Psoas muscle (tissue), 8 donors: ENCODE results near the gene MTMR3. TPM values are rescaled to one million over a fixed set of nuclear protein-coding genes. Genes with fewer than 3 reads are reported as not detected.

ENCODE experiments used
- ATAC-seq, 4 donors: fragments of 200-7000 bp; cut with Tn5 transposase; one replicate each; pipeline ENCODE4 v1.9.1; 2020; ENCODE audit warnings: moderate library complexity in 3 of 4, mild to moderate bottlenecking in 2 of 4
- DNase-seq, 2 donors: peaks; one replicate each; pipeline ENCODE4 v3.0.0-alpha.2; 2020
- H3K27ac ChIP-seq: fragments of 200-600 bp; one replicate; pipeline ENCODE4 v1.8.0; 2022
- H3K27me3 ChIP-seq, 3 donors: fragments of 200-600 bp in 1 of 3; one replicate each; pipeline versions ENCODE4 v1.6.1 to v1.8.0; 2013 to 2022; ENCODE audit warnings: low read length in 2 of 3, mild to moderate bottlenecking in 2 of 3, moderate library complexity in 1 of 3; ENCODE audit not compliant: insufficient read depth in 3 of 3
- H3K36me3 ChIP-seq, 2 donors: fragments of 200-600 bp in 1 of 2; one replicate each; pipeline versions ENCODE4 v1.6.1 to v1.8.0; 2013 to 2022; ENCODE audit warnings: low read depth in 1 of 2, mild to moderate bottlenecking in 1 of 2, moderate library complexity in 1 of 2; ENCODE audit not compliant: insufficient read depth in 1 of 2
- H3K4me1 ChIP-seq: fragments of 200-600 bp; one replicate; pipeline ENCODE4 v1.8.0; 2022
- H3K4me3 ChIP-seq: fragments of 200-600 bp; one replicate; pipeline ENCODE4 v1.8.0; 2022; ENCODE audit warnings: mild to moderate bottlenecking
- H3K9me3 ChIP-seq: fragments of 200-600 bp; one replicate; pipeline ENCODE4 v1.8.0; 2022
- CTCF ChIP-seq: fragments of 200-600 bp; IDR thresholded peaks from one replicate; pipeline ENCODE4 v1.8.0; 2022; ENCODE audit warnings: antibody characterized with exemption
- WGBS, 3 donors: extraction: QIAGEN DNeasy Blood & Tissue Kit; methylation state at CpG; one replicate each; pipeline versions ENCODE4 v1.1.6 to v1.1.7; 2013; 5-methylcytosine and 5-hydroxymethylcytosine counted together
- intact Hi-C, 2 donors: fragments of 100-400 bp; cut with DNase I; formaldehyde crosslinking; loops; one replicate each; pipeline versions ENCODE4 v1.11.0 to v1.14.2; 2022
- polyA plus RNA-seq, 3 donors: library from polyadenylated mRNA; stranded (reverse); fragments of 200-250 nt; gene quantifications; one replicate each; pipeline ENCODE4 v1.2.3, GENCODE V29; 2013
- total RNA-seq, 4 donors: library from RNA; stranded (reverse); fragmentation: NEBNext Ultra II Directional in 2 of 4; extraction: Animal tissue kit (Norgen Biotek cat#: 25700) in 2 of 4; gene quantifications; one replicate each; pipeline versions ENCODE4 v1.2.1 to v1.2.4, GENCODE V29; 2021 to 2023
- donor health status: healthy with polysubstance abuse.
- donor health status: DM: no; HTN: no; CAD: no; lungs with moderate emphysema.
- donor health status: Bipolar disorder and iron deficiency.
- donor health status: healthy.
- donor health status: DM: yes; HTN: yes; CAD: no.
- donor health status: DM: no; HTN: no; CAD: no.
- donor health status: DM: no; HTN: no; CAD: no.
- donor health status: DM: yes; HTN: yes; CAD: no.

The MTMR3 gene
- total and polyA plus RNA-seq, 7 donors = 7.8 to 37.9 (median 31.8) TPM

DNA sequence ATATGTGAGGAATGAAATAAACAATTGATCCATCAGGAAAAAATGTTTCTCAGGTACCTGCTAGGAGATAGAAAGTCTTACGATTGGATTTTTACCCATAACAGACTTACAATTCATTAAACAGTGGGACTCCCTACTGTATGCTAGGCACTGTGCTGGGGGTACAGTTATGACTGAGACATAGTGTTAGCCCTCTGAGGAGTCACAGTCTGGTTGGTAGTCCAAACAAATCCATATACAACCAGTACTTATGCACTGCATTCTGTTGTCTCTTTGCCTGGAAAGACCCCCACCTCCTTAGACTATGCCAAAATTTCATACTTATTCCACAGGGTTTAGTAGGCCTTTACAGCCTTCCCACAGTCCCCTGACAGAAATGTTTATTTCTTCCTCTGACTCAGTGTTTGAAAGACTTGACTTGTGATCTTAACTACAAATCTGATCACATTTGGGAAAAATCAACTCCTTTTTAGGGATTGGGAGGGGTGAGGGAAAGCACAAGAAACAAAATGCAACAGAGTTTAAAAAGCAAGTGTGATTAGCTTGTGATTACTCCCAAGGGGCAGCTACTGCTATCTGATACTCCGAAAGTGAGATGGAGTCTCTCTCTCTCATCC, 127.9 kb downstream of the MTMR3 start:
- ATAC-seq (no peak), DNase-seq (no peak)
- WGBS, 3 donors = 48 to 69% (median 66%) methylated on average over 2 of the region's 2 CpGs
- Histone ChIP-seq H3K9me3 (no peaks in the 10 kb centered on the region), H3K4me1 (no peaks in the 10 kb centered on the region), H3K4me3 (no peak overlapping the region), H3K27me3 (no peaks in the 10 kb centered on the region), H3K36me3 (peaks cover 7 to 93% of the 10 kb centered on the region in 2 donors), H3K27ac (no peak overlapping the region)
- TF ChIP-seq CTCF = no peak
- intact Hi-C loops = loop anchor here in 1 of 2 donors (10.0 kb wide), 1 partner anchor 376 kb away; no protein-coding TSS in a partner anchor

GRCh38 chr22:30013201-30013600, 130.2 kb downstream of the MTMR3 start:
- no peaks in the 10 kb centered on the region for H3K27me3 ChIP-seq
- no peaks in the 10 kb centered on the region for H3K9me3 ChIP-seq
- DNase-seq (no peak), ATAC-seq (no peak)
- H3K36me3 ChIP-seq = peaks cover 12 to 97% of the 10 kb centered on the region in 2 donors
- no peak overlapping the region for H3K4me3 ChIP-seq
- no peak for TF ChIP-seq CTCF
- 39 to 59% (median 49%) methylated on average over 5 of the region's 5 CpGs for WGBS, 3 donors
- intact Hi-C loops = loop anchor here in 1 of 2 donors (10.0 kb wide), 1 partner anchor 378 kb away; no protein-coding TSS in a partner anchor
- H3K4me1 ChIP-seq = no peaks in the 10 kb centered on the region
- no peak overlapping the region for H3K27ac ChIP-seq

GRCh38 chr22:30014244-30014643, 131.3 kb downstream of the MTMR3 start:
- TF ChIP-seq CTCF = no peak
- H3K27me3 ChIP-seq = no peaks in the 10 kb centered on the region

DNA sequence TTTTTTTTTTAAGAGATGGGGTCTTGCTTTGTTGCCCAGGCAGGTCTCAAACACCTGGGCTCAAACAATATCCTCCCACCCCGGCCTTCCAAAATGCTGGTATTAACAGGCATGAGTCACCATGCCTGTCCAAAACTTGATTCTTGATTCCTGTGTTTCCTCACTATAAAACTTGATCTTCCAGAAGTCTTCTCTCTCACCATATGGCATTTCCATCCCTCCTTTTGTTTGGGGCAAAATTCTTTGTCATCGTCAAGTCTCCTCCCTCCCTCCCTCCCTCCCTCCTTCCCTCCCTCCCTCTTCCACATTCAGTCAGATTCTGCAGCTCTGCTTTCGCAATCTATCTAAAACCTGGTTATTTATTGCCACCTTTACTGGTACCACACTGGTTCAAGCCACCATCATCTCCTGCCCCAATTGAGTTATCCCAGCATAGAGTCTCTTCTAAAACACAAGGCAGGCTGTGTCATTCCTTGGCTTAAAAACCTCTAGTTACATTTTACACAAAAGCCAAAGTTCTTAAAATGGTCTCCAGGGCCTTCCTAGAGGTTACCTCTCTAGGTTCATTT, 132.3 kb downstream of the MTMR3 start:
- DNase-seq (no peak), ATAC-seq (no peak)
- Histone ChIP-seq H3K4me3 (no peak overlapping the region), H3K9me3 (no peaks in the 10 kb centered on the region), H3K27me3 (no peaks in the 10 kb centered on the region), H3K36me3 (peaks cover 8 to 97% of the 10 kb centered on the region in 2 donors), H3K4me1 (no peaks in the 10 kb centered on the region), H3K27ac (no peak overlapping the region)
- TF ChIP-seq CTCF = no peak
- 89 to 93% (median 90%) methylated on average over 3 of the region's 3 CpGs for WGBS, 3 donors
- intact Hi-C loops = loop anchor here in 1 of 2 donors (10.0 kb wide), 1 partner anchor 381 kb away; no protein-coding TSS in a partner anchor

More at GRCh38 chr22:30014244-30014643, 131.3 kb downstream of the MTMR3 start:
- ATAC-seq (no peak), DNase-seq (no peak)
- intact Hi-C loops = loop anchor here in 1 of 2 donors (10.0 kb wide), 1 partner anchor 379 kb away; no protein-coding TSS in a partner anchor
- no peaks in the 10 kb centered on the region for H3K9me3 ChIP-seq
- H3K4me1 ChIP-seq = no peaks in the 10 kb centered on the region
- no peak overlapping the region for H3K27ac ChIP-seq
- no peak overlapping the region for H3K4me3 ChIP-seq
- H3K36me3 ChIP-seq = peaks cover 9 to 97% of the 10 kb centered on the region in 2 donors
